Activated T-helper 17 cell treated with anti-CD3 and anti-CD28 coated beads, Interleukin-2, amount 50 U/mL, for 72 hours (primary cell): ENCODE data around the gene ANKRD11. TPM values are rescaled to one million over a fixed set of nuclear protein-coding genes. Genes with fewer than 3 reads are reported as not detected.
"Not testable (repeated sequence)": the region's sequence is repeated elsewhere in the genome, so short reads cannot be mapped to it uniquely, and the experiment has no call there.

Experiments used
- ATAC-seq: fragments of 150-1000 bp; cut with Tn5 transposase; replicated peaks from 2 replicates; pipeline ENCODE4 v1.10.0; 2021; ENCODE audit warnings: mild to moderate bottlenecking, moderate library complexity
- H3K27ac Mint-ChIP-seq: one replicate; pipeline ENCODE4 v1.8.0; 2022; ENCODE audit warnings: mixed read lengths
- H3K27me3 Mint-ChIP-seq: one replicate; pipeline ENCODE4 v1.8.0; 2022; ENCODE audit warnings: mixed read lengths
- H3K36me3 Mint-ChIP-seq: one replicate; pipeline ENCODE4 v1.8.0; 2022; ENCODE audit warnings: low read depth, mild to moderate bottlenecking, mixed read lengths
- H3K4me1 Mint-ChIP-seq: one replicate; pipeline ENCODE4 v1.8.0; 2022; ENCODE audit warnings: mixed read lengths
- H3K4me3 Mint-ChIP-seq: one replicate; pipeline ENCODE4 v1.8.0; 2022; ENCODE audit warnings: mild to moderate bottlenecking, mixed read lengths
- H3K9me3 Mint-ChIP-seq: one replicate; pipeline ENCODE4 v1.8.0; 2022; ENCODE audit warnings: mixed read lengths
- total RNA-seq, 2 donors: library from RNA; stranded (reverse); gene quantifications; one replicate each; pipeline ENCODE4 v1.2.3, GENCODE V29; 2022

Gene ANKRD11
- total RNA-seq, 2 donors from 2014 or later: 166 to 178 TPM

DNA sequence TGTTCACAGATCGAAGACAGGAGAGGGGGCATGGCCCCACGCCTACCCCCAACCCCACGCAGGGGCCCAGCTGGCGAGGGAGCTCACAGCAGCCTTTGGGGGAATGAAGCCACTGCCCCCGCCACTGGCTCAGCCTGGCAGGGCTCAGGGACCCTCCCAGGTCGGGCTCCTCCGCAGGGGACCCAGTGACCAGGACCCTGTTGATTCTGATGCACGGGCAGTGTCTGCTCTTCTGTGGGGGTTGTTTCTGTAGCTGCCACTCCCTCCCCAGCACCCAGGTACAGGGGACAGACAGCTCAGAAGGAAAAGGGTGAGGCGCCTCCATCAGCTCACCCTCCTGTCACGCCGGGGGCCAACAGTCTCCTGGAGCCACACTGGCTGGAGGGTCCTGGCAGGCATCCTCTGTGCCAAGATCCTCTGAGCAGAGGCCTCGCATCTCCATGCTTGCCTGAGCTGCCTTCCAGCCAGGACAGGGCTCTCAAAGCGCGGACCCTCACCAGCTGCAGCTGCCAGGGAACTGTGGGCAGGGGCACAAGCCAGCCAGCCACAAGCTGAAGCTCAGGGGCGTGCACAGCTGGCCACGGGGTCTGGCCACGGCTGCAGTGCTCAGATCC lies 223.7 kb downstream of the ANKRD11 start:
- no peaks in the 10 kb centered on the region for H3K9me3 Mint-ChIP-seq
- no peak overlapping the region for H3K4me3 Mint-ChIP-seq
- no peaks in the 10 kb centered on the region for H3K4me1 Mint-ChIP-seq
- H3K27me3 Mint-ChIP-seq: no peaks in the 10 kb centered on the region
- no peak overlapping the region for H3K27ac Mint-ChIP-seq
- peaks cover 44% of the 10 kb centered on the region for H3K36me3 Mint-ChIP-seq
- no peak for ATAC-seq

DNA sequence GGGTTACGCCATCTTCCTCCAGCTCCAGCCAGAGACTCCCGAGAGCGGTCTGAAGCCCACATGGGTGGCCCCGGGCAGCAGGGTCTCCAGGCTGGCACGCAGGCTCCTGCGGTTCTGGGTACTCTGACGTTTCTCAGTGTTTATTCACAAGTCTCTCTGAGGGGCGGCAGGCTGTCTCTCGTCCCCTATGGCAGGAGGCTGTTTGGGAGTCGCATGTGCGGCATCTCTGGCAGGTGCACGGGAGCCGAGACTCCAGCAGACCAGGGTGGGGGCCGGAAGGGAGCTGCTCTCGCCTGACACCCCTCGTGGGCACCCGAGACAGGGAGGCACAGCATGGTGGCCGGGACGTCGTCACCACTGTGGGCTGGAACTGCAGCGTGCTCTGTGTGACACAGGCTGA lies 224.7 kb downstream of the ANKRD11 start:
- Mint-ChIP-seq H3K4me1 (no peaks in the 10 kb centered on the region), H3K27me3 (no peaks in the 10 kb centered on the region), H3K27ac (no peak overlapping the region), H3K36me3 (peaks cover 35% of the 10 kb centered on the region), H3K9me3 (no peaks in the 10 kb centered on the region), H3K4me3 (no peak overlapping the region)
- ATAC-seq: peak; percentile 37

DNA sequence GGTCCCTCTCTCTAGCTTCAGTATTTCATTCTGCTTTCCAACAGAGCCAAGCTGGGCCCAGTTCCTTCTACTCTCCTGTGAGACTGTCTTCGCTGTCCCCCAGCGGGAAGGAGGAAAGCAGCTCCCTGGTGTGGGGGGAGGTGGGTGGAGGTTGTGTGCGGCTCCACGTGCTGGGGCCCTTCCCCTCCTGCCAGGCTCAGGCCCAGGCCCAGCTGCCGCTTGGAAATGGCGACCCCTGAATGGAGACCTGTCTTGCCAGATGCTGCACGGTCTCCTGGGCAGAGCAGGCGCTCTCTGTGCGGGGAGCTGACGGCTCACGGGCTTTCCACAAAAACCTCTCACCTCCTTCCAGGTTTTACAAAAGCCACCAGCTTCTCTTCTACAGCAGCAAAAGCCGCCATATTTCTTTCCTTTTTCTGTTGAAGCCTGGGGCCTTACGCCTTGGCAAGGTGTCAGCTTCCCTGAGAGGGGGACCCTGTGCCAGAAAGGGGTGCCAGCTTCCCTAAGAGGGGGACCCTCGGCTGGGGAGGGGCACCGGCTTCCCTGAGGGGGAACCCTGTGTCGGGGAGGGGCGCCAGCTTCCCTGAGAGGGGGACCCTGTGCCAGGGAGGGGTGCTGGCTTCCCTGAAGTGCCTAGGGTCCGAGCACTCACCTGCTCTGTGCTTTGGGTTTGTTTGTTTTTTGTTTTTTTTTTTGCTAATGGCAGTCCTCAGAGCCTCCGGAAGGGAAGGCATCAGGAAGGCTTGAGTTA lies 225.4 kb downstream of the ANKRD11 start:
- Mint-ChIP-seq H3K4me1 (no peaks in the 10 kb centered on the region), H3K27ac (no peak overlapping the region), H3K27me3 (no peaks in the 10 kb centered on the region), H3K9me3 (no peaks in the 10 kb centered on the region), H3K4me3 (no peak overlapping the region), H3K36me3 (peaks cover 28% of the 10 kb centered on the region)
- no peak for ATAC-seq

DNA sequence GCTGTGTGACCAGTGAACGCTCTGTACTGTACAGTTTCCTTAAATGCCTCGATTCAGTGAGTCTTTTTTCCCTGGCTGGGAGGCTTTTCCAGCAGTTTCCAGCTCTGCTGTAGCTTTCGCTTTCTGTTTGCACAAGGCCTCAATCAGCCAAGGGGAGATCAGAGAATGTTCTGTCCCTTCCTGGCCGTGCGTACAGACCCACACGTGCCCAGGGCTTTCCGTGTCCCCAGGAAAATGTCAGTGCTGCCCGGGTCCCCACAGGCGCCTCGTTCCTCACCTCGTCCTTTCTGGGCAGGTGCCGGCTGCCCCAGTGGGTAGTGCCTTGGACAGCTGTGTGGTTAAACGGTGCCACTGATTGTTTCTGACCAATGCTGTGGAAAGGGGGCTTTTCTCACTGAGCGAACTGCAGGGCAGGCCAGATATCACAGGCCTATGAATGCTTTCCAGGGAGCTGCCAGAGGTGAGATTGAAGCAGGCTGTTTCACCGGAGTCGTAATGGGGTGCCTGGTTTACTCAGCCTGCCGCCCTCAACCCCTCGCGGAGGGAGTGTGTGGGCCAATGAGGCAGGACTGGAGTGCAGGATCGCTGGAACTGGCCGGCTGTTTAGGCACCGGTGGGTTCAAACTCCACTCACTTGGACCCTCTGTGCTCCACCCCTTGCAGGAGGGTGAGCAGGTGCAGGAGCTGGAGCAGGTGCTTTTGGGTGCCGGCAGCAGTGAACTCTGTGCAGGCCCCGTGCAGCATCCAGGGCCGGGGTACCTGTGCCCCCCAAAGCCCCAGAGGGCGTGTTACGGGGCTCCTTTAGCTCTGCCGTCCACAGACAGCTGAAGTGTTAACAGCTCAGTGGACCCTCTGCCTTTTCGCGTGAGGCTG lies 228.4 kb downstream of the ANKRD11 start:
- Mint-ChIP-seq H3K27ac (no peak overlapping the region), H3K4me1 (peaks cover 8% of the 10 kb centered on the region), H3K9me3 (no peaks in the 10 kb centered on the region), H3K27me3 (peaks cover 8% of the 10 kb centered on the region), H3K4me3 (no peak overlapping the region), H3K36me3 (peaks cover 13% of the 10 kb centered on the region)
- ATAC-seq: no peak

DNA sequence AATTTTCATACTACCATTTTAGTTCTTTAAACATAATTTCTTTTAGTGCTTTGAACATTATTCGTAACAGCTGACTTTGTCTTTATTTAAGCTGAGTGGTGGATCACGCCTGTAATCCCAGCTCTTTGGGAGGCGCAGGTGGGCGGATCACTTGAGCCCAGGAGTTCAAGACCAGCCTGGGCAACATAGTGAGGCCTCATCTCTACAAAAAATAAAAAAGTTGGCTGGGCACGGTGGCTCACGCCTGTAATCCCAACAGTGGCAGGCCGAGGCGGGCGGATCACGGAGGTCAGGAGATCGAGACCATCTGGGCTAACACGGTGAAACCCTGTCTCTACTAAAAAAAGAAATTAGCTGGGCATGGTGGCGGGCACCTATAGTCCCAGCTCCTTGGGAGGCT lies 230.5 kb downstream of the ANKRD11 start:
- not testable (repeated sequence) for ATAC-seq, H3K4me3 Mint-ChIP-seq, H3K27me3 Mint-ChIP-seq, H3K9me3 Mint-ChIP-seq, H3K27ac Mint-ChIP-seq, H3K36me3 Mint-ChIP-seq
- peaks cover 13% of the 10 kb centered on the region for H3K4me1 Mint-ChIP-seq

- Mint-ChIP-seq H3K4me1 (peaks cover 13% of the 10 kb centered on the region), H3K4me3 (peak overlapping the region; percentile 79), H3K9me3 (no peaks in the 10 kb centered on the region), H3K27me3 (peaks cover 8% of the 10 kb centered on the region), H3K27ac (peak overlapping the region; percentile 24), H3K36me3 (no peaks in the 10 kb centered on the region)
- no peak for ATAC-seq
These were observed 232.4 kb downstream of the ANKRD11 start for GRCh38 chr16:89257757-89258465.

- H3K4me3 Mint-ChIP-seq: peak overlapping the region; percentile 79
- ATAC-seq: peak; percentile 45
- H3K27me3 Mint-ChIP-seq: peaks cover 8% of the 10 kb centered on the region
- H3K9me3 Mint-ChIP-seq: no peaks in the 10 kb centered on the region
- H3K4me1 Mint-ChIP-seq: peaks cover 13% of the 10 kb centered on the region
- H3K36me3 Mint-ChIP-seq: no peaks in the 10 kb centered on the region
- H3K27ac Mint-ChIP-seq: peak overlapping the region; percentile 24
These were observed 233.1 kb downstream of the ANKRD11 start for GRCh38 chr16:89257281-89257731.

DNA sequence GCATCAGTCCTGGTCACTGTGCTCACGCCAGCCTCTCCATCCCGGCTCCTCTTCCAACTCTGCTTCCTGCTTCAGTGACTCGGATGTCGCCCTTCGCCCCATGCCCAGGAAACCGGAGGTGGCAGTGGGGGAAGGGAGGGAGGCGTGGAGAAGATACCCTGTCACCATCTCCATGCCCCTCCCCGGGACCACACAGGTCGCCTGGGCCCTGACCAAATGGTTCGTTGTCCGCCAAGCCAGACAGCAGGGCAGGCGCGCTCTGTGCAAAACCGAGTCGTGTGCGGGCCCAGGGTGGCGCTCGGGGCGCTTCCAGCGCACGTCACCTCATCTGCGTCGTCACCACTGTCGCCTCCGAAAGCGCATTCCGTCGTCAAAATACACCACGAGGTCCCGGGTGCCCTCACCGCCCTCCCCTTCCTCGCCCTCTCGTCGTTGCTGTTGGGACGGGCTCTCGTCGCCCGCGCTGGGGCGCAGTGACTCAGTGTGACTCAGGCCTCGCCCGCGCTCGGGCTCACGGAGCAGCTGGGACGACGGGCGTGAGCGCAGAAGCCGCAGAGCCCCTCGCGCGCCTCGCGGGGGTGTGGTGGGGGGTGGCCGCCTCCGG lies 233.6 kb downstream of the ANKRD11 start:
- Mint-ChIP-seq H3K27me3 (peaks cover 8% of the 10 kb centered on the region), H3K4me1 (peaks cover 13% of the 10 kb centered on the region), H3K4me3 (peak overlapping the region; percentile 79), H3K36me3 (no peaks in the 10 kb centered on the region), H3K27ac (peak overlapping the region; percentile 70), H3K9me3 (no peaks in the 10 kb centered on the region)
- peak; percentile 100 for ATAC-seq

DNA sequence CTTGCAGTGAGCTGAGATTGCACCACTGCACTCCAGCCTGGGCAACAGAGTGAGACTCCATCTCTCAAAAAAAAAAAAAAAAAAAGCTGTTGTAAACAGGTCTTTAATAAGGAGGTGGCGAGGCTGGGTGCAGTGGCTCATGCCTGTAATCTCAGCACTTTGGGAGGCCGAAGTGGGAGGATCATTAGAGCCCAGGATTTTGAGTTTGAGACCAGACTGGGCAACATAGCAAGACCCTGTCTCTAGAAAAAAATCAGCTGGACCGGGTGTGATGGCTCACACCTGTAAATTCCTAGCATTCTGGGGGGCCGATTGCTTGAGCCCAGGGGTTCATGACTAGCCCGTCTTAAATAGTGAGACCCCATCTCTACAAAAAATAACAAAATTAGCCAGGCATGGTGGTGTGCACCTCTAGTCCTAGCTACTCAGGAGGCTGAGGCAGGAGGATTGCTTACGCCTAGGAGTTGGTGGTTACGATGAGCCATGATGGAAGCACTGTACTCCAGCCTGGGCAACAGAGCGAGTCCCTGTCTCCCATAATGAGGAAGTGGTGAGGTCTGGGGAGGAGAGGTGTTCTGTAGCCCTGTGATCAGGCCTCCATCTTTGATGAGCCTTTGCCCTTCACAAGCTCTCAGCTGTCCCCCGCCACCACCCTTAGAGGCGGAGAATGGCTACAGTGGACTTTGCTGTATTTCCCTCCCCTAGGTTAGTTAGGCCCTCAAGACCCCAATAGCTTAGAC lies 236.6 kb downstream of the ANKRD11 start:
- Mint-ChIP-seq H3K27me3 (peaks cover 8% of the 10 kb centered on the region), H3K27ac (no peak overlapping the region), H3K9me3 (peaks cover 8% of the 10 kb centered on the region), H3K4me1 (peaks cover 13% of the 10 kb centered on the region), H3K4me3 (no peak overlapping the region), H3K36me3 (no peaks in the 10 kb centered on the region)
- no peak for ATAC-seq

- Mint-ChIP-seq H3K9me3 (peaks cover 8% of the 10 kb centered on the region), H3K4me3 (peak overlapping the region; percentile 67), H3K27me3 (no peaks in the 10 kb centered on the region), H3K4me1 (no peaks in the 10 kb centered on the region), H3K36me3 (no peaks in the 10 kb centered on the region), H3K27ac (no peak overlapping the region)
- ATAC-seq: no peak
These were observed 242.0 kb downstream of the ANKRD11 start for GRCh38 chr16:89248196-89248982.

GRCh38 chr16:89247734-89248075 lies 242.7 kb downstream of the ANKRD11 start:
- not testable (repeated sequence) for H3K27me3 Mint-ChIP-seq, H3K4me1 Mint-ChIP-seq, H3K36me3 Mint-ChIP-seq, H3K9me3 Mint-ChIP-seq, H3K27ac Mint-ChIP-seq
- H3K4me3 Mint-ChIP-seq: peak overlapping the region; percentile 67
- ATAC-seq: peak; percentile 72

DNA sequence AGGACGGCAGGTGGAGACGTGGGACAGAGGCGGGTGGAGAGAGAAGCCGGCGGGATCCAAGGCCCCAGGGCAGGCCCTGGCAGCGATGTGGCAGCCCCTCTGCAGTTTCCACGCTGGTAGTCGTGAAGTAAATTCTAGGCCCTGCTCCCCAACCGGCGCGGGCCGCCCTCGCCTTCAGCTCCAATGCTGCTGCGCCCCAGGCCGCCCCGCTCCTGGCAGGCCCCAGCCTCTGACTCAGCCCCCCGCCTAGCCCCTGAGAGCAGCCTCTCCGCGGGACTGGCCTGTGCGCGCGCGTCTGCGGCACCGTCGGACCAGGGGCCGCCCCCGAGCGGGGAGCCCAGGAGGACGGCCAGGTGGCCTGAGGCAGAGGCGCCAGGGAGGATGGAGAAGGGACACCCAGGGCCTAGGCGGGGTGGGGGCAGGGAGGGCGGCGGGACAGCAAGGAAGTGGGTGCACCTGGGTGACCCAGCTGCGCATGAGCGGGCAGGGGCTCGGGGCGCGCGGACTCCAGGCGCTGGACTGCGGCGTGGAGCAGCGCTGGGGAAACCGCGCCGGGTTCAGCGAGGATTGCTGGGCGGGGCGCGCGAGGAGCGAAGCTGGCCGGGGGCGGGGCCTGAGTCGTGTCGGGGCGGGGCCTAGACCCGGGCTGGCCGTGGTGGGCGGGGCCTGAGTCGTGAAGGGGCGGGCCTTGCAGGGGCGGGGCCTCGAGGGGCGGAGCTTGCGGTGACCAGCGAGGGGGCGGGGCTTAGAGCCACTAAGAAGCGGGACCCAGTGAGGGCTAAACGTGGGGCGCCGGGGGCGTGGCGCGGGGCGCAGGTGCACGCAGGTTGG lies 243.2 kb downstream of the ANKRD11 start:
- Mint-ChIP-seq H3K4me1 (no peaks in the 10 kb centered on the region), H3K4me3 (peak overlapping the region; percentile 67), H3K27me3 (no peaks in the 10 kb centered on the region), H3K9me3 (peaks cover 8% of the 10 kb centered on the region), H3K36me3 (no peaks in the 10 kb centered on the region), H3K27ac (no peak overlapping the region)
- ATAC-seq: peak; percentile 92
